Fibroblast of lung (primary cell): ENCODE results near the gene CXCR4.

Experiments
- EZH2 ChIP-seq: IDR thresholded peaks from 2 replicates; pipeline ENCODE4 v1.5.1; 2012; ENCODE audit warnings: low read length, control low read depth, mild to moderate bottlenecking; ENCODE audit errors: missing control alignments
- TF ChIP-seq, protein P1 (sequence below), 2 donors: IDR thresholded peaks in 1 of 2; conservative IDR thresholded peaks in 1 of 2; 1 replicate in 1 of 2; 2 replicates in 1 of 2; pipeline ENCODE4 v1.5.1; 2011 to 2012; ENCODE audit warnings: low read length in 2 of 2, control low read depth in 1 of 2, inconsistent platforms in 1 of 2, low read depth in 1 of 2, mild to moderate bottlenecking in 1 of 2

- TF ChIP-seq, protein P1, sequence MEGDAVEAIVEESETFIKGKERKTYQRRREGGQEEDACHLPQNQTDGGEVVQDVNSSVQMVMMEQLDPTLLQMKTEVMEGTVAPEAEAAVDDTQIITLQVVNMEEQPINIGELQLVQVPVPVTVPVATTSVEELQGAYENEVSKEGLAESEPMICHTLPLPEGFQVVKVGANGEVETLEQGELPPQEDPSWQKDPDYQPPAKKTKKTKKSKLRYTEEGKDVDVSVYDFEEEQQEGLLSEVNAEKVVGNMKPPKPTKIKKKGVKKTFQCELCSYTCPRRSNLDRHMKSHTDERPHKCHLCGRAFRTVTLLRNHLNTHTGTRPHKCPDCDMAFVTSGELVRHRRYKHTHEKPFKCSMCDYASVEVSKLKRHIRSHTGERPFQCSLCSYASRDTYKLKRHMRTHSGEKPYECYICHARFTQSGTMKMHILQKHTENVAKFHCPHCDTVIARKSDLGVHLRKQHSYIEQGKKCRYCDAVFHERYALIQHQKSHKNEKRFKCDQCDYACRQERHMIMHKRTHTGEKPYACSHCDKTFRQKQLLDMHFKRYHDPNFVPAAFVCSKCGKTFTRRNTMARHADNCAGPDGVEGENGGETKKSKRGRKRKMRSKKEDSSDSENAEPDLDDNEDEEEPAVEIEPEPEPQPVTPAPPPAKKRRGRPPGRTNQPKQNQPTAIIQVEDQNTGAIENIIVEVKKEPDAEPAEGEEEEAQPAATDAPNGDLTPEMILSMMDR (conservative IDR thresholded peaks at IDR 0.05 in 1 of 2, IDR thresholded peaks at IDR 0.05 in 1 of 2; ENCODE audit: low read depth in 1 of 2, low read length in 2 of 2) = no peak
- no peak for TF ChIP-seq EZH2
Observed at GRCh38 chr2:136133176-136133575, 15.2 kb upstream of the CXCR4 start.
